ENCODE measurements around the gene MUSK.

MUSK gene

GRCh38 chr9:110638381-110638954 lies 30.1 kb upstream of the MUSK start:
- peak; percentile 63 for TF ChIP-seq CTCF (conservative IDR thresholded peaks at IDR 0.05)
- TF ChIP-seq ZFX (IDR thresholded peaks at IDR 0.05): no peak
- no peak overlapping the region for H3K27ac ChIP-seq

- H3K27ac ChIP-seq: no peak overlapping the region
- TF ChIP-seq ZFX (IDR thresholded peaks at IDR 0.05): no peak
- TF ChIP-seq CTCF (conservative IDR thresholded peaks at IDR 0.05): no peak
These were observed 27.9 kb upstream of the MUSK start for GRCh38 chr9:110640736-110641135.

GRCh38 chr9:110641293-110641692 lies 27.3 kb upstream of the MUSK start:
- TF ChIP-seq ZFX (IDR thresholded peaks at IDR 0.05) (no peak), CTCF (conservative IDR thresholded peaks at IDR 0.05) (no peak)
- H3K27ac ChIP-seq: no peak overlapping the region

- TF ChIP-seq CTCF (conservative IDR thresholded peaks at IDR 0.05) (no peak), ZFX (IDR thresholded peaks at IDR 0.05) (no peak)
- no peak overlapping the region for H3K27ac ChIP-seq
These were observed 19.9 kb upstream of the MUSK start for GRCh38 chr9:110648696-110649095.

- TF ChIP-seq ZFX (IDR thresholded peaks at IDR 0.05) (no peak), CTCF (conservative IDR thresholded peaks at IDR 0.05) (no peak)
- H3K27ac ChIP-seq: no peak overlapping the region
These were observed 18.3 kb upstream of the MUSK start for GRCh38 chr9:110650261-110650660.

GRCh38 chr9:110650991-110651411 lies 17.6 kb upstream of the MUSK start:
- H3K27ac ChIP-seq: no peak overlapping the region

More at GRCh38 chr9:110650991-110651411, 17.6 kb upstream of the MUSK start:
- TF ChIP-seq ZFX (IDR thresholded peaks at IDR 0.05): no peak
- no peak for TF ChIP-seq CTCF (conservative IDR thresholded peaks at IDR 0.05)

Data from C4-2B (cell line).